Choroid plexus epithelial cell (primary cell): Measurements from ENCODE around the gene UGT1A8.

Source experiments
- DNase-seq: peaks from one replicate; pipeline ENCODE4 v3.0.0-alpha.2; 2010; ENCODE audit warnings: low read depth
- H3K4me3 ChIP-seq: 2 replicates; pipeline ENCODE4 v1.5.1; 2011; ENCODE audit warnings: low read depth, mild to moderate bottlenecking, control low read depth, low read length, moderate library complexity
- TF ChIP-seq, protein P1 (sequence below): conservative IDR thresholded peaks from 2 replicates; pipeline ENCODE4 v1.5.1; 2011; ENCODE audit warnings: low read depth, mild to moderate bottlenecking, control low read depth, inconsistent platforms, low read length, moderate library complexity

UGT1A8 gene

DNA sequence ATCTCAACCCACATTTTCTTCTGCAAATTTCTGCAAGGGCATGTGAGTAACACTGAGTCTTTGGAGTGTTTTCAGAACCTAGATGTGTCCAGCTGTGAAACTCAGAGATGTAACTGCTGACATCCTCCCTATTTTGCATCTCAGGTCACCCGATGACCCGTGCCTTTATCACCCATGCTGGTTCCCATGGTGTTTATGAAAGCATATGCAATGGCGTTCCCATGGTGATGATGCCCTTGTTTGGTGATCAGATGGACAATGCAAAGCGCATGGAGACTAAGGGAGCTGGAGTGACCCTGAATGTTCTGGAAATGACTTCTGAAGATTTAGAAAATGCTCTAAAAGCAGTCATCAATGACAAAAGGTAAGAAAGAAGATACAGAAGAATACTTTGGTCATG, 150.6 kb downstream of the UGT1A8 start:
- no peak overlapping the region for H3K4me3 ChIP-seq
- DNase-seq, result no peak
- TF ChIP-seq, protein P1, sequence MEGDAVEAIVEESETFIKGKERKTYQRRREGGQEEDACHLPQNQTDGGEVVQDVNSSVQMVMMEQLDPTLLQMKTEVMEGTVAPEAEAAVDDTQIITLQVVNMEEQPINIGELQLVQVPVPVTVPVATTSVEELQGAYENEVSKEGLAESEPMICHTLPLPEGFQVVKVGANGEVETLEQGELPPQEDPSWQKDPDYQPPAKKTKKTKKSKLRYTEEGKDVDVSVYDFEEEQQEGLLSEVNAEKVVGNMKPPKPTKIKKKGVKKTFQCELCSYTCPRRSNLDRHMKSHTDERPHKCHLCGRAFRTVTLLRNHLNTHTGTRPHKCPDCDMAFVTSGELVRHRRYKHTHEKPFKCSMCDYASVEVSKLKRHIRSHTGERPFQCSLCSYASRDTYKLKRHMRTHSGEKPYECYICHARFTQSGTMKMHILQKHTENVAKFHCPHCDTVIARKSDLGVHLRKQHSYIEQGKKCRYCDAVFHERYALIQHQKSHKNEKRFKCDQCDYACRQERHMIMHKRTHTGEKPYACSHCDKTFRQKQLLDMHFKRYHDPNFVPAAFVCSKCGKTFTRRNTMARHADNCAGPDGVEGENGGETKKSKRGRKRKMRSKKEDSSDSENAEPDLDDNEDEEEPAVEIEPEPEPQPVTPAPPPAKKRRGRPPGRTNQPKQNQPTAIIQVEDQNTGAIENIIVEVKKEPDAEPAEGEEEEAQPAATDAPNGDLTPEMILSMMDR, result no peak

DNA sequence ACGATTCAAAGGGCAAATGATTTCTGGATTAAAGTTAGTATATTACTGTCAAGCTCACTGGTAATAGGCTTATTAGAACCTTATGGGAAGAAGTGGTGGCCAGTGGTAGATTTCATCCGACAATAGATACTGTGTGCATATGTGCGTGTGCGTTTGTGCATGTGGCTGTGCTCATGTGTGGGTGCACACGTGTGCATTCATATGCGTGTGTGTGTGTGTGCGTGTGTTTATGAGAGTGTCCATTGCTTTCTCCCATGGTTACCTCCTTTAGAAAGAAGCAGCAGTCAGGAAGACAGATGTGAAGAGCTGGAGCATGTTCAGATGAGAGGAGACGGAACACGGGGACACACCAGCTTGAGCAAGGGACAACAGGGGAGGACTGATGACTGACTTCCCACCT, 151.8 kb downstream of the UGT1A8 start:
- no peak for DNase-seq
- H3K4me3 ChIP-seq, result no peak overlapping the region
- TF ChIP-seq, protein P1, result no peak

DNA sequence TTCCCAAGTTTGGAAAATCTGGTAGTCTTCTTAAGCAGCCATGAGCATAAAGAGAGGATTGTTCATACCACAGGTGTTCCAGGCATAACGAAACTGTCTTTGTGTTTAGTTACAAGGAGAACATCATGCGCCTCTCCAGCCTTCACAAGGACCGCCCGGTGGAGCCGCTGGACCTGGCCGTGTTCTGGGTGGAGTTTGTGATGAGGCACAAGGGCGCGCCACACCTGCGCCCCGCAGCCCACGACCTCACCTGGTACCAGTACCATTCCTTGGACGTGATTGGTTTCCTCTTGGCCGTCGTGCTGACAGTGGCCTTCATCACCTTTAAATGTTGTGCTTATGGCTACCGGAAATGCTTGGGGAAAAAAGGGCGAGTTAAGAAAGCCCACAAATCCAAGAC, 154.7 kb downstream of the UGT1A8 start:
- DNase-seq, result no peak
- H3K4me3 ChIP-seq, result no peak overlapping the region
- TF ChIP-seq, protein P1, result no peak

DNA sequence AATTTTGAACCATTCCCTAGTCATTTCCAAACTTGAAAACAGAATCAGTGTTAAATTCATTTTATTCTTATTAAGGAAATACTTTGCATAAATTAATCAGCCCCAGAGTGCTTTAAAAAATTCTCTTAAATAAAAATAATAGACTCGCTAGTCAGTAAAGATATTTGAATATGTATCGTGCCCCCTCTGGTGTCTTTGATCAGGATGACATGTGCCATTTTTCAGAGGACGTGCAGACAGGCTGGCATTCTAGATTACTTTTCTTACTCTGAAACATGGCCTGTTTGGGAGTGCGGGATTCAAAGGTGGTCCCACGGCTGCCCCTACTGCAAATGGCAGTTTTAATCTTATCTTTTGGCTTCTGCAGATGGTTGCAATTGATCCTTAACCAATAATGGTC, 155.2 kb downstream of the UGT1A8 start:
- TF ChIP-seq, protein P1, result no peak
- no peak for DNase-seq
- H3K4me3 ChIP-seq, result no peak overlapping the region

DNA sequence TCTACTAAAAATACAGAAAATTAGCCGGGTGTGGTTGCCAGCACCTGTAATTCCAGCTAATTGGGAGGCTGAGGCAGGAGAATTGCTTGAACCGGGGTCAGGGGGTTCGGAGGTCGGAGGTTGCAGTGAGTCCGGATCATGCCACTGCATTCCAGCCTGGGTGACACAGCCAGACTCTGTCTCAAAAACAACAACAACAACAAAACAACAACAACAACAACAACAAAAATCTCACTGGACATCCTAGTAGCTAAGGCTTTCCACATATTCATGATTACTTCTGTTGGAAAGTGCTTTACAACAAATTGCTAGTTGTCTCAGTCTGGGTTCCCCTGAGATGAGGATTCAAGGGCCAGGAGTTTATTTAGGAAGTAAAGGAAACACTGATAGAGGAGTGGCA, 156.4 kb downstream of the UGT1A8 start:
- no peak for DNase-seq
- TF ChIP-seq, protein P1, result no peak
- H3K4me3 ChIP-seq, result no peak overlapping the region

DNA sequence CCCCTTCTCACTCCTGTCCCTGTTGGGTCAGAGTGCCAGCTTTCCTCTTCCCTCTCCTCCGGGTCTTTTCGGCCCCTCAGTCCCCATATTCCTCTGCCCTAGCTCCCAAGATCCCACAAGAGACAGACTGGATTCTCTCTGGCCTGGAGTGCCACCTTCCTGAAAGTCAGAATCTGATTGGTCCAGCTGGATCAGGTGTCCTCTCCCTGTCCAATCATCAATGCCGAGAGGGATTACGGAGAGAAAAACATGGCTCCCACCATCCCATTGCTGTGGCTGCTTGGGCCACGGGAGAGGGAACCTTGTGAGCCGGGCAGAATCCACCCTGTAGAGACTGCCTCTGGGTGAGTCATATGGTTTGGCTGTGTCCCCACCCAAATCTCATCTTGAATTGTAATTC, 158.0 kb downstream of the UGT1A8 start:
- TF ChIP-seq, protein P1, result no peak
- no peak for DNase-seq
- H3K4me3 ChIP-seq, result no peak overlapping the region

DNA sequence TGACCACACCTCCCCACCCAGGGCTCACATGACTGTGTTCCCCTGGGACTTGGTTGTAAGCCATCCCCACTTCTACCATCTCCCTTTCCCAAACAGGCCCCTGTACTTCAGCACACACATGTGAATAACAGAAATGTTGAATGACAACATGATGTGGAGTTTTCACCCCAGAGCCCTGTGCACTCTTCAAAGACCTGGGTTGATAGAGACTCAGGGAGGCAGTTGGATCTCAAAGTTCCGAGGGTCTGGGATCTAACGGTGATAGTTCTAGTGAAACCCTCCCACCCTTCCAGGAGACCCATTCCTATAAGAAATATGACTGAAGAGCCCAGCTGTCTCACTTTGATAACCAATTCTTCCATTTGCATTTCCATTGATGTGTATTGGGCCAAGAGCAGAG, 160.6 kb downstream of the UGT1A8 start, which contains the start of gene MROH2A:
TSS of gene MROH2A (plus strand) at position 301 of the 400 bp plus-strand sequence. CDS start 1,029 bp downstream, outside the sequence.
- TF ChIP-seq, protein P1, result no peak
- H3K4me3 ChIP-seq, result no peak within 1 kb of the TSS

More for the DNA sequence above, 160.6 kb downstream of the UGT1A8 start, which contains the start of gene MROH2A:
- DNase-seq, result no peak
